Activated naive CD8-positive, alpha-beta T cell treated with anti-CD3 and anti-CD28 coated beads for 36 hours (primary cell): ENCODE results near the gene PDE6B. TPM values are rescaled to one million over a fixed set of nuclear protein-coding genes. Genes with fewer than 3 reads are reported as not detected.

ENCODE experiments used
- DNase-seq: peaks from one replicate; pipeline ENCODE4 v3.0.0; 2021
- H3K27ac Mint-ChIP-seq: one replicate; pipeline ENCODE4 v1.8.0; 2022; ENCODE audit warnings: mild to moderate bottlenecking, moderate library complexity, mixed read lengths
- H3K27me3 Mint-ChIP-seq: one replicate; pipeline ENCODE4 v1.8.0; 2022; ENCODE audit warnings: mild to moderate bottlenecking, mixed read lengths
- H3K36me3 Mint-ChIP-seq: one replicate; pipeline ENCODE4 v1.8.0; 2021; ENCODE audit warnings: mild to moderate bottlenecking, mixed read lengths
- H3K4me1 Mint-ChIP-seq: one replicate; pipeline ENCODE4 v1.8.0; 2021; ENCODE audit warnings: mixed read lengths
- H3K4me3 Mint-ChIP-seq: one replicate; pipeline ENCODE4 v1.8.0; 2022; ENCODE audit warnings: mild to moderate bottlenecking, moderate library complexity, mixed read lengths
- H3K9me3 Mint-ChIP-seq: one replicate; pipeline ENCODE4 v1.8.0; 2022; ENCODE audit warnings: mixed read lengths
- total RNA-seq, 2 experiments: library from RNA; stranded (reverse); gene quantifications; one replicate each; pipeline ENCODE4 v1.2.3, GENCODE V29; 2021

The PDE6B gene
- total RNA-seq, 2 experiments from 2014 or later: 12.6 to 13.9 TPM

- Mint-ChIP-seq H3K27me3 (peaks cover 14% of the 10 kb centered on the region), H3K36me3 (no peaks in the 10 kb centered on the region), H3K27ac (no peak overlapping the region), H3K4me3 (no peak overlapping the region), H3K4me1 (no peaks in the 10 kb centered on the region), H3K9me3 (no peaks in the 10 kb centered on the region)
- no peak for DNase-seq
Observed at GRCh38 chr4:653080-653821, 27.9 kb downstream of the PDE6B start.

GRCh38 chr4:653831-654502 lies 28.6 kb downstream of the PDE6B start:
- no peak for DNase-seq
- Mint-ChIP-seq H3K36me3 (no peaks in the 10 kb centered on the region), H3K4me1 (no peaks in the 10 kb centered on the region)

GRCh38 chr4:654503-654845 lies 29.1 kb downstream of the PDE6B start:
- Mint-ChIP-seq H3K27me3 (peaks cover 7% of the 10 kb centered on the region), H3K36me3 (no peaks in the 10 kb centered on the region), H3K4me1 (no peaks in the 10 kb centered on the region), H3K9me3 (no peaks in the 10 kb centered on the region), H3K27ac (no peak overlapping the region), H3K4me3 (no peak overlapping the region)
- DNase-seq: no peak

More at GRCh38 chr4:653831-654502, 28.6 kb downstream of the PDE6B start:
- Mint-ChIP-seq H3K27ac (no peak overlapping the region), H3K9me3 (no peaks in the 10 kb centered on the region), H3K4me3 (no peak overlapping the region), H3K27me3 (peaks cover 9% of the 10 kb centered on the region)

GRCh38 chr4:654871-655463 lies 29.6 kb downstream of the PDE6B start:
- Mint-ChIP-seq H3K4me3 (no peak overlapping the region), H3K4me1 (no peaks in the 10 kb centered on the region), H3K27ac (no peak overlapping the region), H3K36me3 (peaks cover 2% of the 10 kb centered on the region), H3K27me3 (peaks cover 7% of the 10 kb centered on the region), H3K9me3 (no peaks in the 10 kb centered on the region)
- DNase-seq: no peak

- H3K27ac Mint-ChIP-seq: no peak overlapping the region
- H3K36me3 Mint-ChIP-seq: peaks cover 4% of the 10 kb centered on the region
- H3K9me3 Mint-ChIP-seq: no peaks in the 10 kb centered on the region
- peaks cover 7% of the 10 kb centered on the region for H3K27me3 Mint-ChIP-seq
- H3K4me3 Mint-ChIP-seq: no peak overlapping the region
- DNase-seq: no peak
- no peaks in the 10 kb centered on the region for H3K4me1 Mint-ChIP-seq
Observed at GRCh38 chr4:655464-656151, 30.2 kb downstream of the PDE6B start.

GRCh38 chr4:656436-657337 lies 31.3 kb downstream of the PDE6B start:
- H3K4me3 Mint-ChIP-seq: no peak overlapping the region
- DNase-seq: no peak
- no peaks in the 10 kb centered on the region for H3K4me1 Mint-ChIP-seq
- peaks cover 6% of the 10 kb centered on the region for H3K27me3 Mint-ChIP-seq
- no peak overlapping the region for H3K27ac Mint-ChIP-seq
- H3K9me3 Mint-ChIP-seq: no peaks in the 10 kb centered on the region
- peaks cover 9% of the 10 kb centered on the region for H3K36me3 Mint-ChIP-seq

GRCh38 chr4:657338-657833 lies 32.0 kb downstream of the PDE6B start:
- H3K27me3 Mint-ChIP-seq: no peaks in the 10 kb centered on the region
- peaks cover 9% of the 10 kb centered on the region for H3K36me3 Mint-ChIP-seq
- H3K4me1 Mint-ChIP-seq: no peaks in the 10 kb centered on the region
- H3K27ac Mint-ChIP-seq: no peak overlapping the region
- H3K4me3 Mint-ChIP-seq: no peak overlapping the region
- no peak for DNase-seq
- H3K9me3 Mint-ChIP-seq: no peaks in the 10 kb centered on the region

- H3K9me3 Mint-ChIP-seq: no peaks in the 10 kb centered on the region
- H3K27ac Mint-ChIP-seq: no peak overlapping the region
- H3K4me3 Mint-ChIP-seq: no peak overlapping the region
- H3K27me3 Mint-ChIP-seq: no peaks in the 10 kb centered on the region
- H3K36me3 Mint-ChIP-seq: peaks cover 9% of the 10 kb centered on the region
- DNase-seq: no peak
- no peaks in the 10 kb centered on the region for H3K4me1 Mint-ChIP-seq
Observed at GRCh38 chr4:657834-658667, 32.7 kb downstream of the PDE6B start.

GRCh38 chr4:658681-659667 lies 33.6 kb downstream of the PDE6B start:
- no peak for DNase-seq
- Mint-ChIP-seq H3K4me1 (no peaks in the 10 kb centered on the region), H3K36me3 (peaks cover 9% of the 10 kb centered on the region), H3K27me3 (no peaks in the 10 kb centered on the region), H3K27ac (no peak overlapping the region), H3K9me3 (no peaks in the 10 kb centered on the region), H3K4me3 (no peak overlapping the region)

- Mint-ChIP-seq H3K4me3 (no peak overlapping the region), H3K36me3 (peaks cover 11% of the 10 kb centered on the region), H3K9me3 (no peaks in the 10 kb centered on the region), H3K27me3 (no peaks in the 10 kb centered on the region), H3K27ac (no peak overlapping the region), H3K4me1 (peaks cover 5% of the 10 kb centered on the region)
- no peak for DNase-seq
Observed at GRCh38 chr4:659851-660250, 34.5 kb downstream of the PDE6B start.

- Mint-ChIP-seq H3K27me3 (no peaks in the 10 kb centered on the region), H3K9me3 (no peaks in the 10 kb centered on the region), H3K27ac (no peak overlapping the region), H3K4me1 (peaks cover 7% of the 10 kb centered on the region), H3K4me3 (no peak overlapping the region), H3K36me3 (peaks cover 11% of the 10 kb centered on the region)
- DNase-seq: no peak
Observed at GRCh38 chr4:660401-660800, 35.0 kb downstream of the PDE6B start.

- Mint-ChIP-seq H3K9me3 (no peaks in the 10 kb centered on the region), H3K36me3 (peaks cover 11% of the 10 kb centered on the region), H3K27ac (no peak overlapping the region), H3K27me3 (no peaks in the 10 kb centered on the region), H3K4me1 (peaks cover 7% of the 10 kb centered on the region), H3K4me3 (no peak overlapping the region)
- no peak for DNase-seq
Observed at GRCh38 chr4:661231-661630, 35.9 kb downstream of the PDE6B start.
